SH-SY5Y (cell line): ENCODE results near the gene GAREM1.

Experiments
- GATA2 ChIP-seq: IDR thresholded peaks from 2 replicates; pipeline ENCODE4 v1.6.1; 2011; ENCODE audit warnings: mild to moderate bottlenecking, low read depth, low read length
- GATA3 ChIP-seq: IDR thresholded peaks from 2 replicates; pipeline ENCODE4 v1.6.1; 2011; ENCODE audit warnings: low read depth, mild to moderate bottlenecking, low read length, moderate library complexity

GRCh38 chr18:32299484-32299883 lies 171.2 kb downstream of the GAREM1 start:
- TF ChIP-seq GATA3 (no peak), GATA2 (no peak)
